ENCODE measurements around the gene RNGTT. TPM values are rescaled to one million over a fixed set of nuclear protein-coding genes. Genes with fewer than 3 reads are reported as not detected.

The RNGTT gene
- total and polyA plus RNA-seq, 2 donors: 11.2 to 23.2 TPM

DNA sequence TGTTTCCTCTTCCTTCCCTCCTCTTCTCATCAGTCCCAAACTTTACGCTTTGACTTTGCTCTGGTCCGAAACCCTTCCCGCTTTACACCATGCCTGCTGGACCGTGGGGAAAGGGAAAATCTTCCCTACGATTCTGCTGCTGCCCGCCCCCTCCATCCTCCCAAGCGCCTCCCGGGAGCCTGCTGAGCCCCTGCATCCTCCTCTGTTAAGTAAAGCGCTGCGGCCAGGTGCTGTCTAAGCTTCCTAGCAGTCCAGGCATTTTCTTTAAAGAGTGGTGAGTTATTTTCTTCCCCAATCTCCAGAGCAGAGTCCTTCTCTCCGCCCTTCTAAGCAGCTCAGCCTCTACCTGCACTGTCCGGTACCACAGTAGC, 376.3 kb downstream of the RNGTT start:
- WGBS: 82% methylated on average over 12 of the region's 12 CpGs
- no peaks in the 10 kb centered on the region for H3K27me3 ChIP-seq (ENCODE audit: control insufficient read depth in 2 of 2, insufficient read depth in 1 of 2, low read length in 1 of 2)
- DNase-seq (ENCODE audit: low read depth in 6 of 9, low spot score in 9 of 9): no peak
- no peaks in the 10 kb centered on the region for H3K36me3 ChIP-seq (ENCODE audit: control insufficient read depth in 2 of 2, insufficient read depth in 2 of 2, low read length in 1 of 2)
- H3K27ac ChIP-seq (ENCODE audit: low read depth in 1 of 2, low read length in 1 of 2): no peak overlapping the region
- no peak overlapping the region for H3K4me3 ChIP-seq (ENCODE audit: low read length in 2 of 2)
- peaks cover 2 to 8% of the 10 kb centered on the region in 2 donors for H3K9me3 ChIP-seq (ENCODE audit: control insufficient read depth in 2 of 2, insufficient read depth in 1 of 2, low read length in 1 of 2)
- H3K4me1 ChIP-seq (ENCODE audit: control insufficient read depth in 2 of 2, insufficient read depth in 2 of 2, low read length in 2 of 2): no peaks in the 10 kb centered on the region

DNA sequence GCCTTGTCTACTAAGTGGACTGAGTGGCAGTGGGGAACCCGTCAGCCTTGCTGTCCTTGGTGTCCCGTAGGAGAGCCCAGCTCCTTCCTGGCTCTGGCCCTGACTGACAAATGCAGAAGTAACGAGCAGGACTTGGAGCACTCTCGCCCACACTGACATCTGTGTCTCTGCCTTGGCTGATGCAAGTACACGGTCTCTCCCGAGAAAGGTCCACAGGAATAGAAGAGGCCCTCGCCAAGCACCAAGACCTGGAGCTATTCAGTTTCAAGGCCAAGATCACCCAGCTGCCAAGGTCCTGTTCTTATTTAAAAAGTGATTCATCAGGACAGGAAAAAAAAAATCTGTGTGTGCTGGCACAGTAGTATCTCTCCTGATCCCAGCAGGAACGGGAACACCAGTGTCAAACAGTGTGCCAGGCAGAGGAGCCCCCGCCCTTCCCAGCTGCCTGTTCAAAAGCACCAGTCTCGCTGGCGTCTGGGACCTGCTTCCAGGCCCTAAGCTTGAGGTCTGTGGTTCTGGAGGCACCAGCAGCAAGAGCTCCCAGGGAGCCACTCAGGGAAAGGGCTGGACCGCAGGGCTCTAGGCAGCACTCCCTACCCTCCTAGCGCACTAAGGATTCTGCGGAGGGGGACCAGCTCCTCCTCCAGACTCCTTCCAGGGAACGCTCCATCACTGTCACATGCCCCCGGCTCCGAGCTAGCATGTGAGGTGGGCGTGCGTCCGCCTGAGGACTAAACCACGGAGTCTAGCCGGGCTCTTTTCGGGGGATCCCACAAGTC, 376.9 kb downstream of the RNGTT start:
- no peak for DNase-seq (ENCODE audit: low read depth in 6 of 9, low spot score in 9 of 9)
- Histone ChIP-seq H3K36me3 (ENCODE audit: control insufficient read depth in 2 of 2, insufficient read depth in 2 of 2, low read length in 1 of 2) (no peaks in the 10 kb centered on the region), H3K27me3 (ENCODE audit: control insufficient read depth in 2 of 2, insufficient read depth in 1 of 2, low read length in 1 of 2) (no peaks in the 10 kb centered on the region), H3K9me3 (ENCODE audit: control insufficient read depth in 2 of 2, insufficient read depth in 1 of 2, low read length in 1 of 2) (peaks cover 2 to 8% of the 10 kb centered on the region in 2 donors), H3K4me1 (ENCODE audit: control insufficient read depth in 2 of 2, insufficient read depth in 2 of 2, low read length in 2 of 2) (no peaks in the 10 kb centered on the region), H3K4me3 (ENCODE audit: low read length in 2 of 2) (no peak overlapping the region), H3K27ac (ENCODE audit: low read depth in 1 of 2, low read length in 1 of 2) (no peak overlapping the region)
- 88% methylated on average over 23 of the region's 23 CpGs for WGBS

DNA sequence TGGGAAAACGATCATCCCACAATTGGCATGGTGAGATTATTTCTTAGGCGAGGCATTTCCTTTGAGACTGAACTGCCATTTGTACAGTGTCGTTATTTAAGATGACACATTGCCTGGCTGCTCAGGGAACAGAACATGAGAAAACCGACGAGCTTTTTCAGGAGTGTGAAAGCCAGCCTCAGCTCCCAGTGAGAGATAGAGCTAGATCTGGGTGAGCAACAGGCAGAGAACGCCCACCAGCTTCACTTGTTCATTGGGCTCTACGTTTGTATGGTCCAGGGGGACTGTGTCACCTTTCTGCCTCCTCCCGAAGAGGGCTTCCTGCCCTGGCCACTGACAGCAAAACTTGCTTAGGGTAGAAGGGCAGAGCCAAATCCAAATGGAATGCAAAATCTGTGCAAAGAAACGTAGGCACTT, 378.1 kb downstream of the RNGTT start:
- no peak overlapping the region for H3K27ac ChIP-seq (ENCODE audit: low read depth in 1 of 2, low read length in 1 of 2)
- DNase-seq (ENCODE audit: low read depth in 6 of 9, low spot score in 9 of 9): no peak
- H3K4me3 ChIP-seq (ENCODE audit: low read length in 2 of 2): no peak overlapping the region
- 82% methylated on average over 9 of the region's 9 CpGs for WGBS
- H3K27me3 ChIP-seq (ENCODE audit: control insufficient read depth in 2 of 2, insufficient read depth in 1 of 2, low read length in 1 of 2): no peaks in the 10 kb centered on the region
- H3K4me1 ChIP-seq (ENCODE audit: control insufficient read depth in 2 of 2, insufficient read depth in 2 of 2, low read length in 2 of 2): no peaks in the 10 kb centered on the region
- H3K9me3 ChIP-seq (ENCODE audit: control insufficient read depth in 2 of 2, insufficient read depth in 1 of 2, low read length in 1 of 2): peaks cover 2 to 8% of the 10 kb centered on the region in 2 donors
- no peaks in the 10 kb centered on the region for H3K36me3 ChIP-seq (ENCODE audit: control insufficient read depth in 2 of 2, insufficient read depth in 2 of 2, low read length in 1 of 2)

- Histone ChIP-seq H3K9me3 (ENCODE audit: control insufficient read depth in 2 of 2, insufficient read depth in 1 of 2, low read length in 1 of 2) (peaks cover 2 to 8% of the 10 kb centered on the region in 2 donors), H3K27ac (ENCODE audit: low read depth in 1 of 2, low read length in 1 of 2) (no peak overlapping the region)
- 81% methylated on average over 10 of the region's 10 CpGs for WGBS
Measured at GRCh38 chr6:88584581-88585275, 378.7 kb downstream of the RNGTT start.

DNA sequence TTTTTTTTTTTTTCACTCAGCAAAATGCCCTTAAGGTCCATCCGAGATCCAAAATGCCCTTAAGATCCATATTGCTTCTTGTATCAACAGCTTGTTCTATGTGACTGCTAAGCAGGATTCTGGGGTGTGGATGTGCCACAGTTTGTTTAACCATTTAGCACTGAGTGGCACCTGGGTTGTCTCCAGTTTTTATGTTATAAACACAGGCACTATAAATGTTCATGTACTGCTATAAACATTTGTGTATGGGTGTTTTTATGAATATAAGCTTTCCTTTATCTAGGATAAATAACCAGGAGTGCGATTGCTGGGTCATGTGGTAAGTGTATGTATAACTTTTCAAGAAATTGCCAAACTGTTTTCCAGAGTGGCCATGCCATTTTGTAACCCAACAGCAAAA, 386.0 kb downstream of the RNGTT start:
- H3K27ac ChIP-seq (ENCODE audit: low read depth in 1 of 2, low read length in 1 of 2): no peak overlapping the region
- no peaks in the 10 kb centered on the region for H3K36me3 ChIP-seq (ENCODE audit: control insufficient read depth in 2 of 2, insufficient read depth in 2 of 2, low read length in 1 of 2)
- WGBS: 97% methylated on average over 2 of the region's 2 CpGs
- no peaks in the 10 kb centered on the region for H3K4me1 ChIP-seq (ENCODE audit: control insufficient read depth in 2 of 2, insufficient read depth in 2 of 2, low read length in 2 of 2)
- H3K27me3 ChIP-seq (ENCODE audit: control insufficient read depth in 2 of 2, insufficient read depth in 1 of 2, low read length in 1 of 2): no peaks in the 10 kb centered on the region
- peaks cover 0 to 5% of the 10 kb centered on the region in 2 donors for H3K9me3 ChIP-seq (ENCODE audit: control insufficient read depth in 2 of 2, insufficient read depth in 1 of 2, low read length in 1 of 2)
- DNase-seq (ENCODE audit: low read depth in 6 of 9, low spot score in 9 of 9): no peak
- H3K4me3 ChIP-seq (ENCODE audit: low read length in 2 of 2): no peak overlapping the region

More at GRCh38 chr6:88584581-88585275, 378.7 kb downstream of the RNGTT start:
- DNase-seq (ENCODE audit: low read depth in 6 of 9, low spot score in 9 of 9): no peak
- Histone ChIP-seq H3K27me3 (ENCODE audit: control insufficient read depth in 2 of 2, insufficient read depth in 1 of 2, low read length in 1 of 2) (no peaks in the 10 kb centered on the region), H3K36me3 (ENCODE audit: control insufficient read depth in 2 of 2, insufficient read depth in 2 of 2, low read length in 1 of 2) (no peaks in the 10 kb centered on the region), H3K4me1 (ENCODE audit: control insufficient read depth in 2 of 2, insufficient read depth in 2 of 2, low read length in 2 of 2) (no peaks in the 10 kb centered on the region), H3K4me3 (ENCODE audit: low read length in 2 of 2) (no peak overlapping the region)

DNA sequence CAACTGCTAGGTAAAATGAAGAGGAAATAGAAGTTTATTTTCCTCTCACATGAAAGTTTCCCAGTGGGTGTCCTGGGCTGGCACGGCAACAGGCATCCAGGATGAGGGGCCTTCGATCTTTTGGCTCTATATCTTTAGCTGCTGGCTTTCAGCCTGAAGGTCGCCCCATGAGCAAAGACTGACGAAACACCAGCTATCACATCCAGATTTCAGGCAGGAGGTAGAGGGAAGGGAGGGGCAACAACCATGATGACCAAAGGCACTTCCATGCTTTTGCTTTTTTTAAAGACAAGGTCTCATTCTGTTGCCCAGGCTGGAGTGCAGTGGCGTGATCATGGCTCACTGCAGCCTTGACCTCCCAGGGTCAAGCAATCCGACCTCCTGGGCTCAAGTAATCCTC, 387.9 kb downstream of the RNGTT start:
- no peaks in the 10 kb centered on the region for H3K36me3 ChIP-seq (ENCODE audit: control insufficient read depth in 2 of 2, insufficient read depth in 2 of 2, low read length in 1 of 2)
- H3K4me1 ChIP-seq (ENCODE audit: control insufficient read depth in 2 of 2, insufficient read depth in 2 of 2, low read length in 2 of 2): no peaks in the 10 kb centered on the region
- 92% methylated on average over 6 of the region's 6 CpGs for WGBS
- H3K4me3 ChIP-seq (ENCODE audit: low read length in 2 of 2): no peak overlapping the region
- no peak overlapping the region for H3K27ac ChIP-seq (ENCODE audit: low read depth in 1 of 2, low read length in 1 of 2)
- no peak for DNase-seq (ENCODE audit: low read depth in 6 of 9, low spot score in 9 of 9)
- no peaks in the 10 kb centered on the region for H3K27me3 ChIP-seq (ENCODE audit: control insufficient read depth in 2 of 2, insufficient read depth in 1 of 2, low read length in 1 of 2)
- H3K9me3 ChIP-seq (ENCODE audit: control insufficient read depth in 2 of 2, insufficient read depth in 1 of 2, low read length in 1 of 2): peaks cover 0 to 5% of the 10 kb centered on the region in 2 donors

DNA sequence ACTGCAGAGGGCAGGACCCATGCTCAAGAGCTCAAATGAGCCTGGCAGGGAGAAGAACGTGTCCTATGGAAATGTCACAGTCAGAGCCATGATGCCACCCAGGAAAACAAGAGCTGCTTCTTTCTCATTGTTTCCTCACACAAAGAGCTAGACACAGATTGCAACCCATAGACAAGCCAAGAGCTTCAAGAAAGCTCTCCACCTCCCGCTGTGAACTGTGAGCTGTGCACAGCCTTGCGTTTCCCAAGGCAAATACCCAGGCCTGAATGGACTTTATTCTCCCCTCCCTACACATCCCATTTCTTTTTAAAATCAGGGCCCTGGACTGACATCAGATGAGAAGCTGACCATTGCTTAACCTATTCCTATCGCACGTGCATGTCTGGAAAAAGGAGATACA, 388.8 kb downstream of the RNGTT start:
- Histone ChIP-seq H3K9me3 (ENCODE audit: control insufficient read depth in 2 of 2, insufficient read depth in 1 of 2, low read length in 1 of 2) (peaks cover 0 to 11% of the 10 kb centered on the region in 2 donors), H3K36me3 (ENCODE audit: control insufficient read depth in 2 of 2, insufficient read depth in 2 of 2, low read length in 1 of 2) (no peaks in the 10 kb centered on the region), H3K4me3 (ENCODE audit: low read length in 2 of 2) (no peak overlapping the region), H3K4me1 (ENCODE audit: control insufficient read depth in 2 of 2, insufficient read depth in 2 of 2, low read length in 2 of 2) (no peaks in the 10 kb centered on the region), H3K27ac (ENCODE audit: low read depth in 1 of 2, low read length in 1 of 2) (no peak overlapping the region), H3K27me3 (ENCODE audit: control insufficient read depth in 2 of 2, insufficient read depth in 1 of 2, low read length in 1 of 2) (no peaks in the 10 kb centered on the region)
- 87% methylated on average over 5 of the region's 5 CpGs for WGBS
- no peak for DNase-seq (ENCODE audit: low read depth in 6 of 9, low spot score in 9 of 9)

DNA sequence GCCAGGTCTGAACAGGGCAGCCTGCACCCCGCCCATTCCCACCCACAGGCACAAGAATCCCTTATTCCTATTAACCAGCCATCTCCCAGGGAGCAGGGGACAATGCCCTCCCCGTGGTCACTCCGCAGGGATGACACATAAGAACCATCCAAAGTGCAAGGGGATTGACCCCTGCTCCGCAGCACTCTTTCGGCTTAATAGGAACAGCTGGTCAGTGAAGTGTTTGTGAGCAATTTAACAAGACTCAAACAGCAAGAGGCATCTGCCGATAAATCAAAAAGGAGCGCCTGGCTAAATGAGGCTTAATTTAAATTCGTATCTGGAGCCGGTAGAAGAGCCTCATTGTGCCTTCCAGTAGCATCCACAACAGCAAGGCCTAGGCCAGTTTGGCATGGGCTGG, 389.4 kb downstream of the RNGTT start:
- Histone ChIP-seq H3K27me3 (ENCODE audit: control insufficient read depth in 2 of 2, insufficient read depth in 1 of 2, low read length in 1 of 2) (no peaks in the 10 kb centered on the region), H3K4me3 (ENCODE audit: low read length in 2 of 2) (no peak overlapping the region), H3K36me3 (ENCODE audit: control insufficient read depth in 2 of 2, insufficient read depth in 2 of 2, low read length in 1 of 2) (no peaks in the 10 kb centered on the region), H3K27ac (ENCODE audit: low read depth in 1 of 2, low read length in 1 of 2) (no peak overlapping the region), H3K4me1 (ENCODE audit: control insufficient read depth in 2 of 2, insufficient read depth in 2 of 2, low read length in 2 of 2) (no peaks in the 10 kb centered on the region), H3K9me3 (ENCODE audit: control insufficient read depth in 2 of 2, insufficient read depth in 1 of 2, low read length in 1 of 2) (peaks cover 0 to 12% of the 10 kb centered on the region in 2 donors)
- 93% methylated on average over 9 of the region's 9 CpGs for WGBS
- no peak for DNase-seq (ENCODE audit: low read depth in 6 of 9, low spot score in 9 of 9)

- no peaks in the 10 kb centered on the region for H3K4me1 ChIP-seq (ENCODE audit: control insufficient read depth in 2 of 2, insufficient read depth in 2 of 2, low read length in 2 of 2)
- no peak overlapping the region for H3K27ac ChIP-seq (ENCODE audit: low read depth in 1 of 2, low read length in 1 of 2)
- H3K27me3 ChIP-seq (ENCODE audit: control insufficient read depth in 2 of 2, insufficient read depth in 1 of 2, low read length in 1 of 2): no peaks in the 10 kb centered on the region
- DNase-seq (ENCODE audit: low read depth in 6 of 9, low spot score in 9 of 9): no peak
- peaks cover 0 to 12% of the 10 kb centered on the region in 2 donors for H3K9me3 ChIP-seq (ENCODE audit: control insufficient read depth in 2 of 2, insufficient read depth in 1 of 2, low read length in 1 of 2)
- no peak overlapping the region for H3K4me3 ChIP-seq (ENCODE audit: low read length in 2 of 2)
- WGBS: 62% methylated on average over 3 of the region's 3 CpGs
- H3K36me3 ChIP-seq (ENCODE audit: control insufficient read depth in 2 of 2, insufficient read depth in 2 of 2, low read length in 1 of 2): no peaks in the 10 kb centered on the region
Measured at GRCh38 chr6:88573561-88573960, 389.9 kb downstream of the RNGTT start.

Data from thymus (tissue), 11 donors.